AG04449 (cell line): Measurements from ENCODE around the gene TRIM69.
"Not testable (repeated sequence)": the region's sequence is repeated elsewhere in the genome, so short reads cannot be mapped to it uniquely, and the experiment has no call there.

ENCODE experiments used
- CTCF ChIA-PET: fragments of 350-600 bp; formaldehyde crosslinking; extraction: SDS; loops from one replicate; lab custom pipeline; 2021; ENCODE audit warnings: antibody characterized with exemption; lab: Yijun Ruan, JAX
- POLR2A ChIA-PET: fragments of 400-600, 350-600 bp; formaldehyde crosslinking; extraction: SDS; loops from one replicate; lab custom pipeline; 2020; ENCODE audit warnings: antibody characterized with exemption, inconsistent platforms; lab: Yijun Ruan, JAX
- DNase-seq: peaks from one replicate; pipeline ENCODE4 v3.0.0-alpha.2; 2010; ENCODE audit warnings: low read depth, low spot score
- H3K4me3 ChIP-seq: 2 replicates; pipeline ENCODE4 v1.5.1; 2011; ENCODE audit warnings: low read depth, mild to moderate bottlenecking, control low read depth, low read length
- CTCF ChIP-seq: IDR thresholded peaks from one replicate; pipeline ENCODE4 v1.5.1; 2011; ENCODE audit warnings: mild to moderate bottlenecking, moderate library complexity, low read length, control low read depth, inconsistent platforms; ENCODE audit not compliant: insufficient read depth; ENCODE audit errors: missing control alignments

TRIM69 gene

GRCh38 chr15:44779761-44780160, 43.4 kb downstream of the TRIM69 start:
- TF ChIP-seq CTCF, result no peak
- no peak for DNase-seq
- CTCF ChIA-PET, result no interaction called here
- H3K4me3 ChIP-seq, result no peak overlapping the region
- POLR2A ChIA-PET, result no interaction called here

GRCh38 chr15:44780608-44781007, 44.3 kb downstream of the TRIM69 start:
- TF ChIP-seq CTCF, result no peak
- ChIA-PET CTCF (interaction anchor here (0.8 to 1.2 kb wide), 3 partner anchors 21 to 67 kb away, joined by 3 to 4 read pairs (median 3); partner anchors contain the start of gene TRIM69), POLR2A (no interaction called here)
- DNase-seq, result no peak
- H3K4me3 ChIP-seq, result no peak overlapping the region

- ChIA-PET POLR2A (no interaction called here), CTCF (interaction anchor here (0.8 to 1.5 kb wide), 4 partner anchors 22 to 188 kb away, joined by 3 to 4 read pairs (median 3); partner anchors contain the start of gene TRIM69)
- DNase-seq, result no peak
- no peak for TF ChIP-seq CTCF
- H3K4me3 ChIP-seq, result no peak overlapping the region
Observed at GRCh38 chr15:44781128-44781810, 44.9 kb downstream of the TRIM69 start.

GRCh38 chr15:44782516-44782915, 46.2 kb downstream of the TRIM69 start:
- no peak for DNase-seq
- H3K4me3 ChIP-seq, result no peak overlapping the region
- CTCF ChIA-PET, result interaction anchor here (1.5 kb wide), 1 partner anchor 190 kb away, joined by 3 read pairs; no protein-coding TSS in a partner anchor
- POLR2A ChIA-PET, result no interaction called here
- TF ChIP-seq CTCF, result no peak

- DNase-seq, POLR2A ChIA-PET, H3K4me3 ChIP-seq: not testable (repeated sequence)
- CTCF ChIA-PET, result interaction anchor here (1.4 kb wide), 1 partner anchor 16 kb away, joined by 3 read pairs; no protein-coding TSS in a partner anchor
Observed at GRCh38 chr15:44784918-44785274, 48.6 kb downstream of the TRIM69 start.

- CTCF ChIA-PET, result interaction anchor here (0.7 to 1.6 kb wide), 3 partner anchors 51 to 205 kb away, joined by 3 to 4 read pairs (median 4); no protein-coding TSS in a partner anchor
- POLR2A ChIA-PET, result no interaction called here
- no peak for TF ChIP-seq CTCF
- no peak overlapping the region for H3K4me3 ChIP-seq
- DNase-seq, result no peak
Observed at GRCh38 chr15:44788748-44789147, 52.4 kb downstream of the TRIM69 start.

- CTCF ChIA-PET, result interaction anchor here (1.3 to 1.6 kb wide), 2 partner anchors 52 kb away, joined by 4 read pairs; no protein-coding TSS in a partner anchor
- H3K4me3 ChIP-seq, result no peak overlapping the region
- TF ChIP-seq CTCF, result no peak
- no peak for DNase-seq
- POLR2A ChIA-PET, result no interaction called here
Observed at GRCh38 chr15:44790215-44790614, 53.9 kb downstream of the TRIM69 start.
